Endothelial cell (in vitro differentiated cells): ENCODE data around the gene DYNLRB2. TPM values are rescaled to one million over a fixed set of nuclear protein-coding genes. Genes with fewer than 3 reads are reported as not detected.

Experiments used
- DNase-seq: peaks from one replicate; pipeline ENCODE4 v3.0.0; 2021; ENCODE audit warnings: low spot score
- H3K27ac Mint-ChIP-seq: one replicate; pipeline ENCODE4 v1.8.0; 2021; ENCODE audit warnings: mixed read lengths, inconsistent platforms; ENCODE audit not compliant: unreplicated experiment
- H3K27me3 Mint-ChIP-seq: one replicate; pipeline ENCODE4 v1.8.0; 2021; ENCODE audit warnings: mild to moderate bottlenecking, moderate library complexity, mixed read lengths, inconsistent platforms; ENCODE audit not compliant: unreplicated experiment
- H3K36me3 Mint-ChIP-seq: one replicate; pipeline ENCODE4 v1.8.0; 2021; ENCODE audit warnings: mild to moderate bottlenecking, low read depth, mixed read lengths, inconsistent platforms; ENCODE audit not compliant: unreplicated experiment
- H3K4me1 Mint-ChIP-seq: one replicate; pipeline ENCODE4 v1.8.0; 2021; ENCODE audit warnings: mild to moderate bottlenecking, mixed read lengths, inconsistent platforms; ENCODE audit not compliant: unreplicated experiment
- H3K4me3 Mint-ChIP-seq: one replicate; pipeline ENCODE4 v1.8.0; 2021; ENCODE audit warnings: mild to moderate bottlenecking, mixed read lengths, inconsistent platforms; ENCODE audit not compliant: unreplicated experiment
- H3K9me3 Mint-ChIP-seq: one replicate; pipeline ENCODE4 v1.8.0; 2021; ENCODE audit warnings: mixed read lengths, inconsistent platforms; ENCODE audit not compliant: unreplicated experiment
- long read RNA-seq: library from polyadenylated mRNA; unstranded; transcript quantifications from one replicate; pipeline ENCODE4 v2.0.0, GENCODE V29; 2020; ENCODE audit not compliant: unreplicated experiment
- total RNA-seq: library from RNA; stranded (reverse); fragmentation: NEBNext Ultra II Directional; extraction: Animal tissue kit (Norgen Biotek cat#: 25700); gene quantifications from one replicate; pipeline ENCODE4 v1.2.1, GENCODE V29; 2021; ENCODE audit not compliant: unreplicated experiment
- TF ChIP-seq, protein P1 (sequence below): fragments of 200-600 bp; sonication (generic); IDR thresholded peaks from one replicate; pipeline ENCODE4 v1.5.0; 2021; ENCODE audit warnings: antibody characterized with exemption; ENCODE audit not compliant: unreplicated experiment

DYNLRB2 gene
- not detected for total RNA-seq
- long read RNA-seq = 0 reads

DNA sequence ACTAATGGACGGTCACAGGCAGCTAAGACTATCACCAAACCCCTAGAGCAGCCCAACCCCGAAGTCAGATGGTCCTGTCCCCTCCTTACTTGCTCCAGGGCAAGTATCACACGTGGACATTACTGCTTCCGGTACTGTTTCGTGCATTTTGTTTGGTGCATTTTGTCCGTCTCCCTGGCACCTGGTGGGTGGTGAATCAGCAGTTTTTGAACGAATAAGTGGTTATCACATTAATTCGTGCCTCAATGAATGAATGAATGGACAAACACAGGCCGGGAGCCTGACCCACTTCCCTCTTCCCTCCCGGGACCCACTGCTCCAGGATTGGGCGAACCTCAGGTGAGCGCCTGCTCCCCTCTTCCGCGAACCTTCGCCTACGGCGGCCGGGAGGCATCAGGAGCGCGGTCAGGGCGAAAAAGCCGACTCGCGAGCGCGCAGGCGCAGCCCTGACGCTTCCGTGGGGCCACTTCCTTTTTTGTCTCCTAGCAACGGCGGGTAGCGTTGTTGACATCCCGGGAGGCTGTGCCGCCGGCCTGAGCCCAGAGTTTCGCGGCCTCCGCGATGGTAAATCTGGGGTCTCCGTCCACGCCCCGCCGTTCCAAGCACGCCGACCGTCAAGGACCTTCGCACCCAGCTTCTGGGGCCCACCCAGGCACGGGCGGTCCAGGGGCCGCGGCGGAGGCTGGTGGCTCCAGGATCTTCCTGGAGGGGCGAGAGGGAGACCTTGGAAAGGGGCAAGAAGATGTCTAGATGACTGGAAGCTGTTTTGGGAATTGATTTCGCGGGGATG is at the start of gene DYNLRB2:
Gene DYNLRB2 (plus strand): TSS at position 478 of the 790 bp plus-strand sequence. CDS start 84 bp downstream, at position 562.
- DNase-seq = peak; percentile 93
- H3K4me1 Mint-ChIP-seq = peaks cover 7% of the 10 kb centered on the region
- TF ChIP-seq, protein P1, sequence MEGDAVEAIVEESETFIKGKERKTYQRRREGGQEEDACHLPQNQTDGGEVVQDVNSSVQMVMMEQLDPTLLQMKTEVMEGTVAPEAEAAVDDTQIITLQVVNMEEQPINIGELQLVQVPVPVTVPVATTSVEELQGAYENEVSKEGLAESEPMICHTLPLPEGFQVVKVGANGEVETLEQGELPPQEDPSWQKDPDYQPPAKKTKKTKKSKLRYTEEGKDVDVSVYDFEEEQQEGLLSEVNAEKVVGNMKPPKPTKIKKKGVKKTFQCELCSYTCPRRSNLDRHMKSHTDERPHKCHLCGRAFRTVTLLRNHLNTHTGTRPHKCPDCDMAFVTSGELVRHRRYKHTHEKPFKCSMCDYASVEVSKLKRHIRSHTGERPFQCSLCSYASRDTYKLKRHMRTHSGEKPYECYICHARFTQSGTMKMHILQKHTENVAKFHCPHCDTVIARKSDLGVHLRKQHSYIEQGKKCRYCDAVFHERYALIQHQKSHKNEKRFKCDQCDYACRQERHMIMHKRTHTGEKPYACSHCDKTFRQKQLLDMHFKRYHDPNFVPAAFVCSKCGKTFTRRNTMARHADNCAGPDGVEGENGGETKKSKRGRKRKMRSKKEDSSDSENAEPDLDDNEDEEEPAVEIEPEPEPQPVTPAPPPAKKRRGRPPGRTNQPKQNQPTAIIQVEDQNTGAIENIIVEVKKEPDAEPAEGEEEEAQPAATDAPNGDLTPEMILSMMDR = no peak
- peaks cover 2% of the 10 kb centered on the region for H3K27me3 Mint-ChIP-seq
- H3K36me3 Mint-ChIP-seq = no peaks in the 10 kb centered on the region
- no peaks in the 10 kb centered on the region for H3K9me3 Mint-ChIP-seq
- peak within 1 kb of the TSS; percentile 91 for H3K4me3 Mint-ChIP-seq
- H3K27ac Mint-ChIP-seq = peak within 1 kb of the TSS; percentile 92

DNA sequence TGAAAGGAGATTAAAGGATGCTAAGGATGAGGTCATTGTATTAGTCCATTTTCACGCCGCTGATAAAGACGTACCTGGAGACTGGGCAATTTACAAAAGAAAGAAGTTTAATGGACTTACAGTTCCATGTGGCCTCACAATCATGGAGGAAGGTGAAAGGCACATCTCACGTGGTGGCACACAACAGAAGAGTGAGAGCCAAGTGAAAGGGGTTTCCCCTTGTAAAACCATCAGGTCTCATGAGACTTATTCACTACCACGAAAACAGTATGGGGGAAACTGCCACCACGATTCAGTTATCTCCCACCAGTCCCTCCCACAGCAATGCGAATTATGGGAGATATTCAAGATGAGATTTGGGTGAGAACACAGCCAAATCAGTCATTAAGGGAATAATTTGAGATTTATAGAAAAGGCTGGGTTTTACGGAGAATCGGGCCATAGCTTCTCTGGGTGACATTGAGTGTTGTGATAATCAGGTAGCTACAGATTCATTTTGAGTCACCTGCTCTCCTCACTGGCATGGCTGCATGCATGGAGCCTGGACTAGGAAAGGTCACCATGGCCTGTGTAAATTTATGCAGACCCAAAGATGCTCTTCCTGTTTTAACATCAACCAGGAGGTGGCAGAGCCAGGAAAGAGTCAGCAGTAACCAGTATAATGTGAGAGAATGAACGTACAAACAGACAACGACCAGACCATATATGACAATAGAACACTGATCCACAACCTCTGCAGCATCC is 40.5 kb upstream of the DYNLRB2 start:
- no peaks in the 10 kb centered on the region for H3K9me3 Mint-ChIP-seq
- no peaks in the 10 kb centered on the region for H3K36me3 Mint-ChIP-seq
- no peaks in the 10 kb centered on the region for H3K27me3 Mint-ChIP-seq
- H3K4me3 Mint-ChIP-seq = no peak overlapping the region
- no peak overlapping the region for H3K27ac Mint-ChIP-seq
- no peaks in the 10 kb centered on the region for H3K4me1 Mint-ChIP-seq
- TF ChIP-seq, protein P1 = no peak
- DNase-seq = no peak

DNA sequence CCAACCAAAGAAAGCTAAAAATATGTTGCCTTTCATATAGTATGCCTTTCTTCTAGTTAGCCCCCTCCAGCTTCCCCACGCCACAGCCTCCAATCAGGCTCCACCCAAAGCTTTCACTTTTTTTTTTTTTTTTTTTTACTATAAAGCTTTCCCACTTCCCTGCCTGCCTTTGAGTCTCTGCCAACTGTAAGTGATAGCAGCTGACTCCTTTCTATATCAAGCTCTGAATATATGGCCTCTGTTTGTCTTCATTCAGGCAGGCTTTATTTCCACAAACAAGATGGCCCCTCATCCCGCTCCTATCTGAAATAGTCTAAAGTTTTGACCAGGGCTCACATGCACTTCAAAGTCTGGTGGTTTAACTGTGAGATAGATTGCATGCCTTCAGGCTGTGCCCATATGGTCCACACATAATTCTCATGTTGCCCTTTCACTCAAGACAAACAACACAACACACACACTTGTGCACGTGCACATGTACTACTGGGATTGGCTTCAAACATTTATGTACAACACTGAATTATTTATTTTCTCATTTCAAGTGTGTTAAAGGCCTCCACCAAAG is 39.8 kb upstream of the DYNLRB2 start:
- TF ChIP-seq, protein P1 = no peak
- no peak for DNase-seq
- H3K4me1 Mint-ChIP-seq = no peaks in the 10 kb centered on the region
- H3K4me3 Mint-ChIP-seq = no peak overlapping the region
- no peaks in the 10 kb centered on the region for H3K36me3 Mint-ChIP-seq
- H3K9me3 Mint-ChIP-seq = no peaks in the 10 kb centered on the region
- no peaks in the 10 kb centered on the region for H3K27me3 Mint-ChIP-seq
- H3K27ac Mint-ChIP-seq = no peak overlapping the region

DNA sequence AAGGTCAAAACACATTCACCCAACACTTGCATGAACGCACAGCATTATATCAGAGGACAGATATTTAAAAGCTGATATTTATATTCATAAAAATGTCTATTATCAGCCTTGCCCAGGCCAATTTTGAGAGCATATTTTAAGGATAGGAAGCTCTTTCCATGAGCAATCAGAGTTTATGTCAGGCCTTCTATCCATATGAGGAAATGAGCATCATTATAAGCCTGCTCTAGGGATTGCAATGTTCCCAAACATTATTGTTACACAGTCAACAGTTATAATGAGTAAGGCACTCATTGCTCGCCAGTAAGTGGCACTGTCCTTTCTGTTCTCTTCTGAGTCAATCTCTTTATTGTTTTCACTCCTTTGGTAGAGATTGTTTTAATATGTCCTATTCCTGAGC is 37.7 kb upstream of the DYNLRB2 start:
- H3K27ac Mint-ChIP-seq = no peak overlapping the region
- H3K27me3 Mint-ChIP-seq = no peaks in the 10 kb centered on the region
- no peak for DNase-seq
- no peaks in the 10 kb centered on the region for H3K36me3 Mint-ChIP-seq
- TF ChIP-seq, protein P1 = no peak
- H3K9me3 Mint-ChIP-seq = no peaks in the 10 kb centered on the region
- H3K4me1 Mint-ChIP-seq = no peaks in the 10 kb centered on the region
- H3K4me3 Mint-ChIP-seq = no peak overlapping the region
